HepG2 (cell line): ENCODE measurements around the gene MISP3. TPM values are rescaled to one million over a fixed set of nuclear protein-coding genes. Genes with fewer than 3 reads are reported as not detected.

Source experiments
- ADNP ChIP-seq: sonication (generic); formaldehyde crosslinking; IDR thresholded peaks from 2 replicates; pipeline ENCODE4 v1.4.0; 2020; ENCODE audit warnings: missing genetic modification reagents
- GMEB2 ChIP-seq: IDR thresholded peaks from 2 replicates; pipeline ENCODE4 v1.6.1; 2016; ENCODE audit warnings: missing biosample characterization, missing genetic modification reagents, low read depth
- JUNB ChIP-seq: sonication (generic); formaldehyde crosslinking; IDR thresholded peaks from 2 replicates; pipeline ENCODE4 v1.8.0; 2022; ENCODE audit warnings: missing genetic modification reagents, mild to moderate bottlenecking, borderline replicate concordance
- MIER3 ChIP-seq: IDR thresholded peaks from 2 replicates; pipeline ENCODE4 v1.6.1; 2016; ENCODE audit warnings: missing compliant biosample characterization, borderline replicate concordance
- NR2F1 ChIP-seq, 2 experiments: fragments of 450-650 bp in 1 of 2; formaldehyde crosslinking in 1 of 2; IDR thresholded peaks; 2 replicates each; pipeline versions ENCODE4 v1.5.0 to v1.6.1; 2016 to 2020; ENCODE audit warnings: mild to moderate bottlenecking in 1 of 2, missing compliant biosample characterization in 1 of 2, missing genetic modification reagents in 1 of 2, moderate library complexity in 1 of 2
- POGZ ChIP-seq: sonication (generic); formaldehyde crosslinking; IDR thresholded peaks from 2 replicates; pipeline ENCODE4 v1.4.0; 2020; ENCODE audit warnings: mild to moderate bottlenecking, missing genetic modification reagents
- RXRA ChIP-seq: sonication (generic); formaldehyde crosslinking; IDR thresholded peaks from 2 replicates; pipeline ENCODE4 v1.5.1; 2020; ENCODE audit warnings: missing genetic modification reagents
- SOX6 ChIP-seq, 2 experiments: fragments of 450-650 bp in 1 of 2; sonication (generic) in 1 of 2; formaldehyde crosslinking in 1 of 2; IDR thresholded peaks; 2 replicates each; pipeline versions ENCODE4 v1.4.0 to v1.6.1; 2017 to 2020; ENCODE audit warnings: antibody characterized with exemption in 1 of 2, mild to moderate bottlenecking in 1 of 2, missing genetic modification reagents in 1 of 2
- TBX3 ChIP-seq: fragments of 450-650 bp; IDR thresholded peaks from 2 replicates; pipeline ENCODE4 v1.6.1; 2017; ENCODE audit warnings: antibody characterized with exemption, mild to moderate bottlenecking, inconsistent platforms, borderline replicate concordance
- ZNF317 ChIP-seq: sonication (generic); formaldehyde crosslinking; IDR thresholded peaks from 2 replicates; pipeline ENCODE4 v1.5.0; 2020; ENCODE audit warnings: mild to moderate bottlenecking, missing genetic modification reagents
- ZNF343 ChIP-seq: sonication (generic); formaldehyde crosslinking; IDR thresholded peaks from 2 replicates; pipeline ENCODE4 v1.4.0; 2020; ENCODE audit warnings: mild to moderate bottlenecking, missing genetic modification reagents
- ZNF660 ChIP-seq: sonication (generic); formaldehyde crosslinking; IDR thresholded peaks from 2 replicates; pipeline ENCODE4 v1.5.1; 2020; ENCODE audit warnings: mild to moderate bottlenecking, low read depth, missing genetic modification reagents, borderline replicate concordance
- ZSCAN12 ChIP-seq: sonication (generic); formaldehyde crosslinking; IDR thresholded peaks from 2 replicates; pipeline ENCODE4 v1.9.0; 2021; ENCODE audit warnings: mild to moderate bottlenecking, missing genetic modification reagents
- polyA plus RNA-seq, 8 experiments: library from polyadenylated mRNA; depleted of rRNA in 3 of 8; stranded (reverse) in 7 of 8; unstranded in 1 of 8; fragments of >200 nt; fragmentation: Illumina TruSeq in 4 of 8; extraction: Trizol in 4 of 8; gene quantifications; 2 replicates each; pipeline versions ENCODE4 v1.2.1 to v1.2.3, GENCODE V29; 2011 to 2016; ENCODE audit warnings: low read depth in 4 of 8, missing spikeins in 1 of 8, mixed read lengths in 1 of 8; ENCODE audit not compliant: insufficient read depth in 1 of 8
- total RNA-seq, 5 experiments: library from RNA; depleted of rRNA; stranded (reverse); fragments of >200 nt; fragmentation: Illumina TruSeq; extraction: Trizol; gene quantifications; 2 replicates each; pipeline ENCODE4 v1.2.3, GENCODE V29; 2016; ENCODE audit warnings: low read depth in 1 of 5
- TF ChIP-seq, protein P1 (sequence below): sonication (generic); formaldehyde crosslinking; IDR thresholded peaks from 2 replicates; pipeline ENCODE4 v1.5.0; 2020; ENCODE audit warnings: mild to moderate bottlenecking, missing genetic modification reagents
- TF ChIP-seq, protein P2 (sequence below), 2 experiments: sonication (generic) in 1 of 2; formaldehyde crosslinking in 1 of 2; IDR thresholded peaks; 2 replicates each; pipeline versions ENCODE4 v1.5.1 to v1.6.1; 2011 to 2020; ENCODE audit warnings: borderline replicate concordance in 1 of 2, low read depth in 1 of 2, low read length in 1 of 2, mild to moderate bottlenecking in 1 of 2, missing genetic modification reagents in 1 of 2, moderate library complexity in 1 of 2
- TF ChIP-seq, protein P3 (sequence below): sonication (generic); formaldehyde crosslinking; IDR thresholded peaks from 2 replicates; pipeline ENCODE4 v1.5.1; 2020; ENCODE audit warnings: mild to moderate bottlenecking, missing genetic modification reagents

Gene MISP3
- total and polyA plus RNA-seq, 2 of the 13 experiments (the other 11 are each of a cell fraction or from before 2014, with no cell fraction given) = 2.5 to 5.4 TPM

- TF ChIP-seq, protein P1, sequence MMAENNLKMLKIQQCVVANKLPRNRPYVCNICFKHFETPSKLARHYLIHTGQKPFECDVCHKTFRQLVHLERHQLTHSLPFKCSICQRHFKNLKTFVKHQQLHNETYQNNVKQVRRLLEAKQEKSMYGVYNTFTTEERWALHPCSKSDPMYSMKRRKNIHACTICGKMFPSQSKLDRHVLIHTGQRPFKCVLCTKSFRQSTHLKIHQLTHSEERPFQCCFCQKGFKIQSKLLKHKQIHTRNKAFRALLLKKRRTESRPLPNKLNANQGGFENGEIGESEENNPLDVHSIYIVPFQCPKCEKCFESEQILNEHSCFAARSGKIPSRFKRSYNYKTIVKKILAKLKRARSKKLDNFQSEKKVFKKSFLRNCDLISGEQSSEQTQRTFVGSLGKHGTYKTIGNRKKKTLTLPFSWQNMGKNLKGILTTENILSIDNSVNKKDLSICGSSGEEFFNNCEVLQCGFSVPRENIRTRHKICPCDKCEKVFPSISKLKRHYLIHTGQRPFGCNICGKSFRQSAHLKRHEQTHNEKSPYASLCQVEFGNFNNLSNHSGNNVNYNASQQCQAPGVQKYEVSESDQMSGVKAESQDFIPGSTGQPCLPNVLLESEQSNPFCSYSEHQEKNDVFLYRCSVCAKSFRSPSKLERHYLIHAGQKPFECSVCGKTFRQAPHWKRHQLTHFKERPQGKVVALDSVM (CRISPR knock-in tag) = 0 out of 2 replicates have a peak, but pooled peaks have one; percentile 17
- TF ChIP-seq ADNP (CRISPR knock-in tag) (no peak), JUNB (CRISPR knock-in tag) (no peak), ZNF343 (CRISPR knock-in tag) (no peak), ZNF660 (CRISPR knock-in tag) (no peak), TBX3 (no peak), ZSCAN12 (CRISPR knock-in tag) (no peak), MIER3 (no peak; the same call in 1 of the 2 replicates), ZNF317 (CRISPR knock-in tag) (peak; percentile 89), NR2F1 (CRISPR knock-in tag; IDR thresholded peaks at IDR 0.05) (peak; percentile 16 to 88; a peak in 3 of 4 replicates), RXRA (peak; percentile 19; the same call in 1 of the 2 replicates), SOX6 (IDR thresholded peaks at IDR 0.05) (no peak), SOX6 (CRISPR knock-in tag; IDR thresholded peaks at IDR 0.05) (peak; percentile 56; the same call in 1 of the 2 replicates), GMEB2 (no peak), POGZ (CRISPR knock-in tag) (0 out of 2 replicates have a peak, but pooled peaks have one; percentile 17)
- TF ChIP-seq, protein P2, sequence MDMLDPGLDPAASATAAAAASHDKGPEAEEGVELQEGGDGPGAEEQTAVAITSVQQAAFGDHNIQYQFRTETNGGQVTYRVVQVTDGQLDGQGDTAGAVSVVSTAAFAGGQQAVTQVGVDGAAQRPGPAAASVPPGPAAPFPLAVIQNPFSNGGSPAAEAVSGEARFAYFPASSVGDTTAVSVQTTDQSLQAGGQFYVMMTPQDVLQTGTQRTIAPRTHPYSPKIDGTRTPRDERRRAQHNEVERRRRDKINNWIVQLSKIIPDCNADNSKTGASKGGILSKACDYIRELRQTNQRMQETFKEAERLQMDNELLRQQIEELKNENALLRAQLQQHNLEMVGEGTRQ (IDR thresholded peaks at IDR 0.05; ENCODE audit: low read depth, low read length) = no peak
- TF ChIP-seq, protein P2 (CRISPR knock-in tag; IDR thresholded peaks at IDR 0.05; ENCODE audit: borderline replicate concordance) = no peak
- TF ChIP-seq, protein P3, sequence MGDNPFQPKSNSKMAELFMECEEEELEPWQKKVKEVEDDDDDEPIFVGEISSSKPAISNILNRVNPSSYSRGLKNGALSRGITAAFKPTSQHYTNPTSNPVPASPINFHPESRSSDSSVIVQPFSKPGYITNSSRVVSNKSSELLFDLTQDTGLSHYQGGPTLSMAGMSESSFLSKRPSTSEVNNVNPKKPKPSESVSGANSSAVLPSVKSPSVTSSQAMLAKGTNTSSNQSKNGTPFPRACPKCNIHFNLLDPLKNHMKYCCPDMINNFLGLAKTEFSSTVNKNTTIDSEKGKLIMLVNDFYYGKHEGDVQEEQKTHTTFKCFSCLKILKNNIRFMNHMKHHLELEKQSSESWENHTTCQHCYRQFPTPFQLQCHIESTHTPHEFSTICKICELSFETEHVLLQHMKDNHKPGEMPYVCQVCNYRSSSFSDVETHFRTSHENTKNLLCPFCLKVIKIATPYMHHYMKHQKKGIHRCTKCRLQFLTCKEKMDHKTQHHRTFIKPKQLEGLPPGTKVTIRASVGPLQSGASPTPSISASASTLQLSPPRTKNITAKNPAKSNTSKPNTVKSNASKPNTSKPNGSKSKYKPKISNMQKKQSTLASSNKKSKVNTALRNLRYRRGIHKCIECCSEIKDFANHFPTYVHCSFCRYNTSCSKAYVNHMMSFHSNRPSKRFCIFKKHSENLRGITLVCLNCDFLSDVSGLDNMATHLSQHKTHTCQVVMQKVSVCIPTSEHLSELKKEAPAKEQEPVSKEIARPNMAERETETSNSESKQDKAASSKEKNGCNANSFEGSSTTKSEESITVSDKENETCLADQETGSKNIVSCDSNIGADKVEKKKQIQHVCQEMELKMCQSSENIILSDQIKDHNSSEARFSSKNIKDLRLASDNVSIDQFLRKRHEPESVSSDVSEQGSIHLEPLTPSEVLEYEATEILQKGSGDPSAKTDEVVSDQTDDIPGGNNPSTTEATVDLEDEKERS (CRISPR knock-in tag) = peak; percentile 31; the same call in 1 of the 2 replicates
These were observed 45.8 kb downstream of the MISP3 start (continued) for GRCh38 chr19:14118165-14119051.
